ENCODE measurements around the gene NEK4.

DNA sequence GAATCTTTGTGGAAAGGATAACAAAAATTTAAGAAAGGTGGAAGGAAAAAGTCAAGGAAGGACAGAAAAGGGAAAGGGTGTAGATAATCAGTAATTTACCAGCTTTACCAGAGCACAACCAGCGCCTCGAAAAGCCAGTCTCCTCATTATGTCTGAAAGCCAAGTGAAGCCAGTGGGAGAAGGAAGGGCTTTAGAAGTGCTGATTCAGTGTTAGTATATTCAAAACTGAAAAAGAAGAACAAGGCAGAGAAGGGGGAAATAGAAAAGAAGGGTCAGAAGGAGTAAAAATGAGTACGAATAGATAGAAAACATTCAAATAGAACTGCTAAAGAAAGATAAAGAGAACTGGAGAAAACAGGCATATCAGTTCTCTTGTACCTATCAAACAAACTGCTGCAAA, 89.1 kb downstream of the NEK4 start:
- TF ChIP-seq EZH2 (IDR thresholded peaks at IDR 0.05; ENCODE audit: borderline replicate concordance, low read depth, low read length, poor library complexity, severe bottlenecking): no peak
- TF ChIP-seq, protein P1, sequence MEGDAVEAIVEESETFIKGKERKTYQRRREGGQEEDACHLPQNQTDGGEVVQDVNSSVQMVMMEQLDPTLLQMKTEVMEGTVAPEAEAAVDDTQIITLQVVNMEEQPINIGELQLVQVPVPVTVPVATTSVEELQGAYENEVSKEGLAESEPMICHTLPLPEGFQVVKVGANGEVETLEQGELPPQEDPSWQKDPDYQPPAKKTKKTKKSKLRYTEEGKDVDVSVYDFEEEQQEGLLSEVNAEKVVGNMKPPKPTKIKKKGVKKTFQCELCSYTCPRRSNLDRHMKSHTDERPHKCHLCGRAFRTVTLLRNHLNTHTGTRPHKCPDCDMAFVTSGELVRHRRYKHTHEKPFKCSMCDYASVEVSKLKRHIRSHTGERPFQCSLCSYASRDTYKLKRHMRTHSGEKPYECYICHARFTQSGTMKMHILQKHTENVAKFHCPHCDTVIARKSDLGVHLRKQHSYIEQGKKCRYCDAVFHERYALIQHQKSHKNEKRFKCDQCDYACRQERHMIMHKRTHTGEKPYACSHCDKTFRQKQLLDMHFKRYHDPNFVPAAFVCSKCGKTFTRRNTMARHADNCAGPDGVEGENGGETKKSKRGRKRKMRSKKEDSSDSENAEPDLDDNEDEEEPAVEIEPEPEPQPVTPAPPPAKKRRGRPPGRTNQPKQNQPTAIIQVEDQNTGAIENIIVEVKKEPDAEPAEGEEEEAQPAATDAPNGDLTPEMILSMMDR (conservative IDR thresholded peaks at IDR 0.05; ENCODE audit: low read depth, low read length): no peak
